DOHH2 (cell line): Measurements from ENCODE around the gene CHMP6.

Source experiments
- H3F3A ChIP-seq: fragments of 200-600 bp; sonication (generic), shearing (Covaris generic); 2 replicates; pipeline ENCODE4 v1.6.0; 2016; ENCODE audit warnings: antibody characterized with exemption, mild to moderate bottlenecking; ENCODE audit not compliant: control insufficient read depth, insufficient read depth
- H3K27ac ChIP-seq: fragments of 200-600 bp; sonication (generic); 2 replicates; pipeline ENCODE4 v1.5.1; 2014; ENCODE audit warnings: low read depth, mild to moderate bottlenecking, low read length, moderate library complexity
- H3K27me3 ChIP-seq: fragments of 200-600 bp; sonication (generic); 2 replicates; pipeline ENCODE4 v1.6.1; 2014; ENCODE audit warnings: mild to moderate bottlenecking, low read length, mixed read lengths; ENCODE audit not compliant: control insufficient read depth
- H3K36me3 ChIP-seq: fragments of 200-600 bp; sonication (generic); 2 replicates; pipeline ENCODE4 v1.6.1; 2014; ENCODE audit warnings: mild to moderate bottlenecking, low read length, moderate library complexity, mixed read lengths; ENCODE audit not compliant: control insufficient read depth
- H3K4me1 ChIP-seq: fragments of 200-600 bp; sonication (generic); 2 replicates; pipeline ENCODE4 v1.6.1; 2014; ENCODE audit warnings: mild to moderate bottlenecking, low read length, mixed read lengths; ENCODE audit not compliant: control insufficient read depth
- H3K4me2 ChIP-seq: fragments of 200-600 bp; sonication (generic); 2 replicates; pipeline ENCODE4 v1.6.0; 2014; ENCODE audit warnings: mild to moderate bottlenecking, low read length, moderate library complexity
- H3K4me3 ChIP-seq: fragments of 200-600 bp; sonication (generic); 2 replicates; pipeline ENCODE4 v1.5.1; 2014; ENCODE audit warnings: mild to moderate bottlenecking, low read length, mixed read lengths
- H3K79me2 ChIP-seq: fragments of 200-600 bp; sonication (generic); 2 replicates; pipeline ENCODE4 v1.6.1; 2014; ENCODE audit warnings: mild to moderate bottlenecking, low read length, mixed read lengths; ENCODE audit not compliant: control insufficient read depth
- H3K9me2 ChIP-seq: fragments of 200-600 bp; sonication (generic); replicated peaks from 2 replicates; pipeline ENCODE4 v1.6.1; 2014; ENCODE audit warnings: mild to moderate bottlenecking, low read length, mixed read lengths; ENCODE audit not compliant: control insufficient read depth
- H3K9me3 ChIP-seq: fragments of 200-600 bp; sonication (generic); 2 replicates; pipeline ENCODE4 v1.6.1; 2014; ENCODE audit warnings: antibody characterized with exemption, low read length, mixed read lengths; ENCODE audit not compliant: control insufficient read depth, insufficient read depth
- H4K20me1 ChIP-seq: fragments of 200-600 bp; sonication (generic); 2 replicates; pipeline ENCODE4 v1.6.0; 2014; ENCODE audit warnings: low read depth, mild to moderate bottlenecking, antibody characterized with exemption, low read length, moderate library complexity; ENCODE audit not compliant: control insufficient read depth, insufficient read depth
- CTCF ChIP-seq: fragments of 200-600 bp; sonication (generic); IDR thresholded peaks from one replicate; pipeline ENCODE4 v1.5.1; 2014; ENCODE audit warnings: antibody characterized with exemption, mild to moderate bottlenecking, low read depth, low read length; ENCODE audit not compliant: poor library complexity, severe bottlenecking
- EZH2phosphoT487 ChIP-seq: fragments of 200-600 bp; sonication (generic); IDR thresholded peaks from 2 replicates; pipeline ENCODE4 v1.6.1; 2017; ENCODE audit warnings: borderline replicate concordance, mild to moderate bottlenecking, antibody characterized with exemption, low read length, moderate library complexity, mixed read lengths

CHMP6 gene

GRCh38 chr17:81003711-81004475 lies 12.3 kb downstream of the CHMP6 start:
- H3K27ac ChIP-seq = no peak overlapping the region
- no peaks in the 10 kb centered on the region for H3F3A ChIP-seq
- H4K20me1 ChIP-seq = no peaks in the 10 kb centered on the region
- no peak for TF ChIP-seq EZH2phosphoT487
- TF ChIP-seq CTCF = no peak
- H3K4me2 ChIP-seq = no peak overlapping the region
- H3K4me1 ChIP-seq = no peaks in the 10 kb centered on the region
- peaks cover 5% of the 10 kb centered on the region for H3K27me3 ChIP-seq
- H3K9me3 ChIP-seq = no peaks in the 10 kb centered on the region
- H3K36me3 ChIP-seq = peaks cover under 1% of the 10 kb centered on the region; the same call in 1 of the 2 replicates
- H3K9me2 ChIP-seq = no peaks in the 10 kb centered on the region
- H3K4me3 ChIP-seq = no peak overlapping the region
- no peaks in the 10 kb centered on the region for H3K79me2 ChIP-seq

- no peaks in the 10 kb centered on the region for H3K79me2 ChIP-seq
- no peak for TF ChIP-seq EZH2phosphoT487
- TF ChIP-seq CTCF = no peak
These were observed 15.2 kb downstream of the CHMP6 start for GRCh38 chr17:81006891-81007290.

GRCh38 chr17:81008140-81008539 lies 16.5 kb downstream of the CHMP6 start:
- no peaks in the 10 kb centered on the region for H3K36me3 ChIP-seq
- H4K20me1 ChIP-seq = no peaks in the 10 kb centered on the region
- H3F3A ChIP-seq = no peaks in the 10 kb centered on the region
- no peak overlapping the region for H3K4me2 ChIP-seq
- H3K9me3 ChIP-seq = no peaks in the 10 kb centered on the region
- TF ChIP-seq EZH2phosphoT487 = no peak
- no peak for TF ChIP-seq CTCF
- no peaks in the 10 kb centered on the region for H3K4me1 ChIP-seq
- H3K27me3 ChIP-seq = peaks cover 5% of the 10 kb centered on the region
- no peaks in the 10 kb centered on the region for H3K79me2 ChIP-seq
- H3K4me3 ChIP-seq = no peak overlapping the region
- no peak overlapping the region for H3K27ac ChIP-seq
- no peaks in the 10 kb centered on the region for H3K9me2 ChIP-seq

More at GRCh38 chr17:81006891-81007290, 15.2 kb downstream of the CHMP6 start:
- Histone ChIP-seq H3K4me1 (no peaks in the 10 kb centered on the region), H3F3A (no peaks in the 10 kb centered on the region), H3K9me2 (no peaks in the 10 kb centered on the region), H3K36me3 (no peaks in the 10 kb centered on the region), H3K4me3 (no peak overlapping the region), H3K9me3 (no peaks in the 10 kb centered on the region), H3K27ac (no peak overlapping the region), H4K20me1 (no peaks in the 10 kb centered on the region), H3K4me2 (no peak overlapping the region), H3K27me3 (peaks cover 5% of the 10 kb centered on the region)
